Ishikawa (cell line): Measurements from ENCODE around the gene RYR3.

Experiments
- CEBPB ChIP-seq: IDR thresholded peaks from 2 replicates; pipeline ENCODE4 v1.6.1; 2012
- CREB1 ChIP-seq: IDR thresholded peaks from 2 replicates; pipeline ENCODE4 v1.6.1; 2012; ENCODE audit warnings: low read depth
- EGR1 ChIP-seq: IDR thresholded peaks from 2 replicates; pipeline ENCODE4 v1.6.1; 2012
- EP300 ChIP-seq: IDR thresholded peaks from 2 replicates; pipeline ENCODE4 v1.6.1; 2012; ENCODE audit warnings: borderline replicate concordance
- FOXM1 ChIP-seq: IDR thresholded peaks from 2 replicates; pipeline ENCODE4 v1.6.1; 2012; ENCODE audit warnings: low read depth, borderline replicate concordance
- NFIC ChIP-seq: IDR thresholded peaks from 2 replicates; pipeline ENCODE4 v1.6.1; 2012
- RAD21 ChIP-seq: IDR thresholded peaks from 2 replicates; pipeline ENCODE4 v1.6.1; 2012; ENCODE audit warnings: low read depth
- TAF1 ChIP-seq: IDR thresholded peaks from 2 replicates; pipeline ENCODE4 v1.6.1; 2012; ENCODE audit warnings: low read depth, mild to moderate bottlenecking
- TCF12 ChIP-seq: IDR thresholded peaks from 2 replicates; pipeline ENCODE4 v1.6.1; 2012; ENCODE audit warnings: low read depth
- TEAD4 ChIP-seq: IDR thresholded peaks from 2 replicates; pipeline ENCODE4 v1.6.1; 2012
- YY1 ChIP-seq: IDR thresholded peaks from 2 replicates; pipeline ENCODE4 v1.6.1; 2012; ENCODE audit warnings: low read depth
- ZBTB7A ChIP-seq: IDR thresholded peaks from 2 replicates; pipeline ENCODE4 v1.6.1; 2012; ENCODE audit warnings: low read depth
- TF ChIP-seq, protein P1 (sequence below): IDR thresholded peaks from 2 replicates; pipeline ENCODE4 v1.6.1; 2012
- TF ChIP-seq, protein P2 (sequence below): IDR thresholded peaks from 2 replicates; pipeline ENCODE4 v1.6.1; 2012
- TF ChIP-seq, protein P3 (sequence below): IDR thresholded peaks from 2 replicates; pipeline ENCODE4 v1.6.1; 2012; ENCODE audit warnings: low read depth, mild to moderate bottlenecking

Gene RYR3

DNA sequence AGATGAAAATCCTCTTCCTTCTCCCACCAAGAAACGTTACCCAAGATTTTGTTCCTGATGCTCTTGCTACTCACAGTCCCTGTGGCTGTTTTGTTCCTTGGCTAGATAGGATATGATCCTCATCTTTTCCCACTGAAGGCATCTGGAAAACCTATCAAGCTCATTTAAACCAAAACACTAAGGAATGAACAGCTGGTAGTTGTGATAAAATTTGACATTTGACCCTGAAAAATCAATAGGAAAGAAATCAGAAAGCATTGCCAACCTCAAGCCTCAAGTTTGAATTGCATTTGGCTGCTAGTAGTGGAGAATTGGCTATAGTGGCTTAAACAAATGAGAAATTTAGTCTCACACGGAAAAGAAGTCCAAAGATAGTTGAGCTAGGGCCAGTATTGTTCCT is 486.9 kb downstream of the RYR3 start:
- TF ChIP-seq TAF1 (no peak), CEBPB (no peak), EGR1 (no peak), RAD21 (no peak), TEAD4 (no peak), EP300 (no peak), YY1 (no peak), NFIC (no peak), TCF12 (no peak), CREB1 (no peak), FOXM1 (no peak), ZBTB7A (no peak)
- TF ChIP-seq, protein P1, sequence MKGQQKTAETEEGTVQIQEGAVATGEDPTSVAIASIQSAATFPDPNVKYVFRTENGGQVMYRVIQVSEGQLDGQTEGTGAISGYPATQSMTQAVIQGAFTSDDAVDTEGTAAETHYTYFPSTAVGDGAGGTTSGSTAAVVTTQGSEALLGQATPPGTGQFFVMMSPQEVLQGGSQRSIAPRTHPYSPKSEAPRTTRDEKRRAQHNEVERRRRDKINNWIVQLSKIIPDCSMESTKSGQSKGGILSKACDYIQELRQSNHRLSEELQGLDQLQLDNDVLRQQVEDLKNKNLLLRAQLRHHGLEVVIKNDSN, result no peak
- TF ChIP-seq, protein P2, sequence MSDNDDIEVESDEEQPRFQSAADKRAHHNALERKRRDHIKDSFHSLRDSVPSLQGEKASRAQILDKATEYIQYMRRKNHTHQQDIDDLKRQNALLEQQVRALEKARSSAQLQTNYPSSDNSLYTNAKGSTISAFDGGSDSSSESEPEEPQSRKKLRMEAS, result no peak
- TF ChIP-seq, protein P3, sequence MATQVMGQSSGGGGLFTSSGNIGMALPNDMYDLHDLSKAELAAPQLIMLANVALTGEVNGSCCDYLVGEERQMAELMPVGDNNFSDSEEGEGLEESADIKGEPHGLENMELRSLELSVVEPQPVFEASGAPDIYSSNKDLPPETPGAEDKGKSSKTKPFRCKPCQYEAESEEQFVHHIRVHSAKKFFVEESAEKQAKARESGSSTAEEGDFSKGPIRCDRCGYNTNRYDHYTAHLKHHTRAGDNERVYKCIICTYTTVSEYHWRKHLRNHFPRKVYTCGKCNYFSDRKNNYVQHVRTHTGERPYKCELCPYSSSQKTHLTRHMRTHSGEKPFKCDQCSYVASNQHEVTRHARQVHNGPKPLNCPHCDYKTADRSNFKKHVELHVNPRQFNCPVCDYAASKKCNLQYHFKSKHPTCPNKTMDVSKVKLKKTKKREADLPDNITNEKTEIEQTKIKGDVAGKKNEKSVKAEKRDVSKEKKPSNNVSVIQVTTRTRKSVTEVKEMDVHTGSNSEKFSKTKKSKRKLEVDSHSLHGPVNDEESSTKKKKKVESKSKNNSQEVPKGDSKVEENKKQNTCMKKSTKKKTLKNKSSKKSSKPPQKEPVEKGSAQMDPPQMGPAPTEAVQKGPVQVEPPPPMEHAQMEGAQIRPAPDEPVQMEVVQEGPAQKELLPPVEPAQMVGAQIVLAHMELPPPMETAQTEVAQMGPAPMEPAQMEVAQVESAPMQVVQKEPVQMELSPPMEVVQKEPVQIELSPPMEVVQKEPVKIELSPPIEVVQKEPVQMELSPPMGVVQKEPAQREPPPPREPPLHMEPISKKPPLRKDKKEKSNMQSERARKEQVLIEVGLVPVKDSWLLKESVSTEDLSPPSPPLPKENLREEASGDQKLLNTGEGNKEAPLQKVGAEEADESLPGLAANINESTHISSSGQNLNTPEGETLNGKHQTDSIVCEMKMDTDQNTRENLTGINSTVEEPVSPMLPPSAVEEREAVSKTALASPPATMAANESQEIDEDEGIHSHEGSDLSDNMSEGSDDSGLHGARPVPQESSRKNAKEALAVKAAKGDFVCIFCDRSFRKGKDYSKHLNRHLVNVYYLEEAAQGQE, result no peak

DNA sequence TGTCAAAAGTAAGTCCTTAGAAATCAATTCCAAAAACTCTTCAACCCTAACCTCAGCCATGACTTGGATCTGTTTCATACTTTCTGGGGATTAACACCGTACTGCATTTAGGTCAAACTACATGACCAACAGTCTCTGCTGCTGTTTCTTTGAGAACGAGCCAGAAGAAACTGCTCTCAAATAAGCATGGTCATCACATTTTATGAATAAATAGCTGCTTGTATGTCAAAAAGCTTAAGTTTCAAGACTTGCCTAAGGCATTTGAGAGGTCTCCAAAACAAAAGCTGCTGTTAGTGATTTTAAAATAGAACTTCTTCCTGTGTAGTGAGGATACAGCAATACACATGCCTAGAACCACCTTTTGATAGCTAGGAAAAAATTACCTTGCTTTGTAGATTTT is 491.2 kb downstream of the RYR3 start:
- TF ChIP-seq, protein P3, result no peak

DNA sequence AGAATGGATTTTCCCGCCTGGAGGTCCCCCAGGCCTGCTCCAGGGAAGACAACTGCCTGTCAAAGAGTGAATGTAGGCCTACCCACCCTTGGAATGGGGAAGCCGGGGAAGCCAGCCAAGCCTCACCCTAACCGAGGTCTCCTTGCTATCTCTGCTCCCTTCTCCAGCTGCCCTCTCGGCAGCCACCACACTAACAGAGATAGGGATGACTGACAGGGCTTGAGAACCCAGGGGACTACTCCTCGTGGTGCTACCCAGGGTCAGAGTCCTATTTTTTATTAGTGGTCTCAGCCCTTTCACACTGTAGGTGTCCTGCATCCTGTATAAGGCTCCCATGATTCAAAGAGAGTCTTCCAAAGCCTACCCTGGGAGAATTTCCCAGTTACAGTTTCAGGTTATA is 496.9 kb downstream of the RYR3 start:
- TF ChIP-seq TEAD4 (no peak), NFIC (no peak), EGR1 (no peak), CREB1 (no peak), CEBPB (no peak), FOXM1 (no peak), EP300 (no peak), ZBTB7A (no peak), RAD21 (no peak), YY1 (no peak), TCF12 (no peak), TAF1 (no peak)
- TF ChIP-seq, protein P1, result no peak
- TF ChIP-seq, protein P2, result no peak
- TF ChIP-seq, protein P3, result no peak

DNA sequence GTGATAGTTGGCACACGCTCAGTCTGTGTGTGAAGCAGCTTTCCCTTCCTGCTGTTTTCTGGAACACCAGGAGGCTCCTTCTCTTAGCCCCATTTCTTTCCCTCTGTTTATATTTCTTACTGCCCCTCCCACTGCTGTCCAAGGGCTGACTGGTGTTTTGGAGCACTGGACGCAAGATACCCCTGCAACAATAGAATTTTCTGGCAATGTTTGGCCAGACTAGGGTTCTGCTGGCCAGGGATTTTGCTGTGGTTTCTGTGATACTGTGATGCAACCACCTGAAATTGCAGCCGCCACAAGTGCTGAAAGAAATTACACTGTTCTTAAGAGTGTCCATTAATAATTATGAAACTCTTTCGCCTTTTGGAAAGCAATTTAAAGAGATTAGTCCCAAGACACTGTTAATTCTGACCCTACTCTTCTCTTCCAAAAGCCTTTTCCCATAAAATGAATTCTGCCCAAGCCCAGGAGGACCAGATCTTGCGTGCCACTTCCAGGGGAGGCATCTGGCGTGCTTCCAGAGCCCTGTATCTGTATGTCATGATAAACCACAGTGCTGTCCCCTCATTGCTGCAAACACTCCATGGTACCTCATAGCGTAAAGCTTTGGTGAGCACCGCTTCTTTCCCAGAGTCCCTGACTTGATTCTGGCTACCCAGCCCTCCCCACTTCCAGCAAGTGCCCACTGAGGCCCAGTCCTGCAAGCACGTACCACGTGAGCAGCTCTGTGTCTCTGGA is 498.1 kb downstream of the RYR3 start:
- TF ChIP-seq TEAD4 (no peak), YY1 (no peak), ZBTB7A (no peak), EP300 (no peak), CEBPB (no peak), FOXM1 (no peak), TCF12 (no peak), TAF1 (no peak), NFIC (no peak)
- TF ChIP-seq, protein P1, result no peak
- TF ChIP-seq, protein P2, result no peak
- TF ChIP-seq, protein P3, result no peak
